Testis (tissue), 2 donors: ENCODE data around the gene MED27.

Experiments used
- CTCF ChIP-seq, 3 experiments: fragments of 450-650 bp in 2 of 3; fragments of 200-600 bp in 1 of 3; sonication (generic) in 1 of 3; IDR thresholded peaks; one replicate each; pipeline ENCODE4 v1.5.1; 2016 to 2019; ENCODE audit warnings: antibody characterized with exemption in 3 of 3, mild to moderate bottlenecking in 2 of 3, moderate library complexity in 1 of 3
- POLR2A ChIP-seq: fragments of 450-650 bp; IDR thresholded peaks from one replicate; pipeline ENCODE4 v1.6.1; 2017; ENCODE audit warnings: antibody characterized with exemption, mild to moderate bottlenecking, moderate library complexity

- TF ChIP-seq CTCF (IDR thresholded peaks at IDR 0.05) (no peak), POLR2A (no peak)
Observed at GRCh38 chr9:132008184-132008803, 71.4 kb downstream of the MED27 start.
